GDM1 (cell line): Measurements from ENCODE around the gene UQCRC1.
A peak's percentile ranks its signal among the peaks of the same experiment; 100 is the strongest.

Experiments used
- DNase-seq: peaks from one replicate; lab custom pipeline; 2025; lab: John Stamatoyannopoulos, UW

UQCRC1 gene

DNA sequence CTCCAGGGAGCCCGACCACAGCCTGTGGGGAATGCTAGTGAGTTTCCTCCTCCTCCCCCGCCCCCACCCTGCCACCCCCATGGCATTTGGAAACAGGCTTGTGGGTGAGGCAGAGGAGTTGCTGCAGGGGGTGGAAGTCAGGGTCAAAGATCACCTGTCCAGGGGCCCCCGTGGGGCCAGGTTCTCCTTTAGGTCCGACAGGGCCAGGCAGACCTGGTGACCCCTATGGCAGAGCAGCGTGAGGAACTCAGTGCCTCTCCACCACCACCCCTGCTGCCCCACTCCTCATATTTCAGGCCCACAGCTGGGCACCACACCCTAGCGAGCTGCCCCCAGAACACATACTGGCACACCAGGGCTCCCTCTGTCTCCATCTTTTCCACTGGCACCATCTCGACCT, 36.9 kb downstream of the UQCRC1 start:
- DNase-seq = no peak

- DNase-seq = no peak
Observed at GRCh38 chr3:48571938-48572337, 37.5 kb downstream of the UQCRC1 start.

- no peak for DNase-seq
Observed at GRCh38 chr3:48569808-48570450, 39.5 kb downstream of the UQCRC1 start.

GRCh38 chr3:48569400-48569799, 40.0 kb downstream of the UQCRC1 start:
- DNase-seq = no peak

GRCh38 chr3:48568476-48568875, 41.0 kb downstream of the UQCRC1 start:
- no peak for DNase-seq

DNA sequence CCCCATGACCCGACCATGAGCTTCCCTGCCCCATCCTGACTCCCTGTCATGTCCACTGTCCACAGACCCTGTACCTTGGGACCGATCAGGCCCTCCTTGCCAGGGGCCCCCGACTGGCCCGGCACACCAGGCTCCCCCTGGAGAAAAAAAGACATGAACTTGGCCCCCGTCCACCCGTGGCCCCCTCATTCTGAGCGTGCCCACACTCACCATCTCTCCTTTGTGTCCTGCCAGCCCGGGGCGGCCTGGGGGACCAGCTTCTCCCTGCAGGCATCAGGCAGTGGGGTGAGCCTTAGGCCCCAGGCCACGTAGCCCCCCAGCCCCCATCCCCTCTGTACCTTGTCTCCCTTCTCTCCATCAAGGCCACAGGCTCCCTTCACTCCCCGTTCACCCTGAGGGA, 41.9 kb downstream of the UQCRC1 start:
- no peak for DNase-seq

- no peak for DNase-seq
Observed at GRCh38 chr3:48567090-48567489, 42.4 kb downstream of the UQCRC1 start.

DNA sequence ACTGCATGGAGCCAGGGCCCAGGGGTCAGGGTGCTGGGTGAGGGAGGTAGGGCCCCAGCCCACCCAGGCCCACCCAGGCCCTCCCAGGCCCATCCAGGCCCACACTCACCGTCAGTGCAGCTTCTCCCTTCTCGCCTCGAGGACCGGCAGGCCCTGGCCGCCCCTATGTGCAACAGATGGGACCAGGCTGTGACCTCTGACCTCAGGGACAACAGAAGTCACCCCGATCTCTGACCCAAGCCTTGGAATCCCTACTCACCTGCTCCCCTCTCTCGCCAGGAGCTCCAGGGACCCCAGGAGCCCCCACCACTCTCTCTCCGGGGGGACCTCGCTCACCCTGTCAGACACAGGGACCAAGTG, 43.1 kb downstream of the UQCRC1 start:
- no peak for DNase-seq

DNA sequence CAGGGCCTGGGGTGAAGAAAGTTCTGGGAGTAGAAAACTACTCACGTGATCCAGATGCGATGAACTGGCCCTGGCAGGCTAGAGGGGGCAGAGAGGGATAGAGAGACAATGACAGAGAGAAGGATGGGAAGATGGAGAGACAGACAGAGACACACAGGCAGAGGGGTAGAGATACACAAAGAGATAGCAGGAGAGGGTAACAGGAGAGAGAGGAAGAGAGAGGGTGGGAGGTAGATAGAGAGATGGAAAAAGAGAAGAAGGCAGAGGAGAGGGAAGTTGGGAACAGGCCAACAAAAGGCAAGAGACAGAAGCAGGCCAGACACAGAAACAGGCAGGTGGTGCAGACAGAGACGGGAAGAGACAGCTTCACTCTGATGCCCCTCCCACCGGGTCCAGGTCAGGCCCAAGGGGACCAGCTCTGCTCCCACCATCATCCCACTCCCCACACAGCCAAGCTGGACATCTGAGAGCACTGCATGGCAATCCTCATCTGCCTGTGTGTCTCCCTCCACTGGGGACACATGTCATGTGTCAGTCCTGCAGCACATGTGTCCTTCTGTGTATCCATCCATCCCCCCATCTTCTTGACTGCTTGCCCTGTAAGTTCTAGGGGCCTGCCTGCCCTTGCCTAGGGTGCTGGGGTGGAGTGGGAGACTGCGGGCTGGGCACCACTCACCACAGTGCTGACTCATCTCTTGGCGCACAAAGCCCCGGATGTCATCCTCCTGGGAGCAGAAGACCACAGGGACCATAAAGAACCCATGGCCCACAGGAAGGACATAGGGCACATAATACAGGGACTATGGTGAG, 43.6 kb downstream of the UQCRC1 start:
- peak; percentile 15 for DNase-seq

DNA sequence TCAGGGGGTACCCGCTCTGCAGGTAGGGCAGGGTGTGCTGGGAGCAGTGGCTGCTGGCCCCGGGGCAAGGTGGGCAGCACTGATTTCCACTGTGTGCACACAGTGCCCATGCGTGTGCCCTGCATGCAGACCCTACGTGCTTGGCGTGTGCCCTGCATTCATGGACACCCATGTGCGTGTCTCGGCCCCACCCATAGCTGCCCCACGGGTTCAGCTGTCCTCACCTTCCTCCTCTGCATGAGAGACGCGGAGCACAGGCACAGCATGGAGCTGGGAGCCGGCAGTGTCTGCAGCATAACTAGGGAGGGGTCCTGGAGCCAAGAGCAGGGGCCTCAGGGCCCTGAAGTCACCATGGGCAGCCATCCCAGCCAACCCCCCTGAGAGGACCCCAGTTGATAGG, 44.3 kb downstream of the UQCRC1 start:
- no peak for DNase-seq

GRCh38 chr3:48564667-48565066, 44.8 kb downstream of the UQCRC1 start:
- DNase-seq = no peak

DNA sequence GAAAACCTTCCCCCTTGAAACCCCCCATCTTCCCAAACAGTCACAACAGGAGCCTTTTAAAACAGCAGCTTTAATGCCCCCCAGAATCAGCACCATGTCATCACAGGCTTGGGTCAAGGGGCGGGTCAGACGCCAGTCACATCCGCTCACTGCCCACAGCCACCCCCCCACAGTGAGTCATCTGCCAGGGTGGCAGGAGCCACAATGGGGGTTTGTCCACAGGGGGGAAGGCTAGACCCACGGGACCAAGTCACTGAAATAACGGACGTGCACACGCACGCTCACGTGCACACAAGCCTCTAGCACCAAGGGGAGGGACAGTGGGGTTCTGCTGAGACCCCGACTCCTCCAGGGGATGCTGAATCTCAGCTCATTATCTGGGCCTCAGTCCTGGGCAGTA, 45.4 kb downstream of the UQCRC1 start:
- DNase-seq = peak; percentile 30

- no peak for DNase-seq
Observed at GRCh38 chr3:48563382-48563918, 46.0 kb downstream of the UQCRC1 start, which contains the start of gene UCN2. UCN2 (minus strand) TSS chr3:48563781; CDS start chr3:48563124, 657 bp downstream.

GRCh38 chr3:48562367-48563095, 46.9 kb downstream of the UQCRC1 start:
- no peak for DNase-seq

- DNase-seq = no peak
Observed at GRCh38 chr3:48561045-48561736, 48.3 kb downstream of the UQCRC1 start.

DNA sequence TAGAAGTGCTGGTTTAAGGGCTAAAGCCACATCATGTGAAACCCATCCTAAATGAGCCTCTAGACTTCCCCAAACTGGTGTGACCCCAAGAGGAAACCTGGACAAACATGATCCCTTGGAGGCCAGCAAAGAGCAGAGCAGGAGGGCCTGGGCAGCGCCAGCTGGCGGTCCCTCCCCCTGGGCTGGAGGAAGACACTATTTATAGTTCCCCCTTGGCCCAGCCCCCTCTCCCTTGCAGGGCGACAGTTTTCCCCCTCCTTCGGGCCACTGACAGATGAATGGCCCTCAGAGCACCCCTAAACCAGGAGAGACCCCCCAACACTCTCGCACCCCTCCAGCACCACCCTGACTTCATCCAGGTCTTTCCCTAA, 48.8 kb downstream of the UQCRC1 start:
- DNase-seq = peak; percentile 19

DNA sequence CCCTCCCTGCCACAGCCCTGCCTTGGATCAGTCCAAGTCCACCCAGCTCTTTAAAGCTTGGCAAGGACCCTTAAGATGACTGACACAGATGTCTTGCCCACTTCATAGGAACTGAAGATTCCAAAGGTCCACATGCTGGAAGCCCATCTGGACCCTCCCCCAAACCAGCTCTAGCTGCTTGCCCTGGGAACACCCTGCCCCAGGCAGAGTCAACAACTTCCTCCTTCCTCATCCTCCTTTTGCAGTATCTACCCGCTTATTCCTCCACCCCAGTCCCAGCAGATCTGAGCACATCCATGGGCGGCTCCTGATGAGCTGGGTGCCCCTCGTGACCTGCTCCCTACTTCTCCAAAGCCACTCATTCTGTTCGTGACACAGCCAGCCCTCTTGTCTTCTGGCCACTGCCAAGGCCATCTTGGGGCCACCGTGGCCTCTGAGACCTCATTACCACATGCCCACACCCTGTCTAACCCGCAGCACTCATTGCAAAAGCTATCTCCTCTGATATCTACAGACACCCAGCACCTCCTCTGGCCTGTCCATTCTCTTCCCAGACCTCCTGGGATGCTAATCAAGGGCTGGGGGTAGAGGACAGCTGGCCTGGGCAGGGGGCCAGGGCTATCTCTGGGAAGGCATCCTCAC, 50.8 kb downstream of the UQCRC1 start:
- DNase-seq = no peak

DNA sequence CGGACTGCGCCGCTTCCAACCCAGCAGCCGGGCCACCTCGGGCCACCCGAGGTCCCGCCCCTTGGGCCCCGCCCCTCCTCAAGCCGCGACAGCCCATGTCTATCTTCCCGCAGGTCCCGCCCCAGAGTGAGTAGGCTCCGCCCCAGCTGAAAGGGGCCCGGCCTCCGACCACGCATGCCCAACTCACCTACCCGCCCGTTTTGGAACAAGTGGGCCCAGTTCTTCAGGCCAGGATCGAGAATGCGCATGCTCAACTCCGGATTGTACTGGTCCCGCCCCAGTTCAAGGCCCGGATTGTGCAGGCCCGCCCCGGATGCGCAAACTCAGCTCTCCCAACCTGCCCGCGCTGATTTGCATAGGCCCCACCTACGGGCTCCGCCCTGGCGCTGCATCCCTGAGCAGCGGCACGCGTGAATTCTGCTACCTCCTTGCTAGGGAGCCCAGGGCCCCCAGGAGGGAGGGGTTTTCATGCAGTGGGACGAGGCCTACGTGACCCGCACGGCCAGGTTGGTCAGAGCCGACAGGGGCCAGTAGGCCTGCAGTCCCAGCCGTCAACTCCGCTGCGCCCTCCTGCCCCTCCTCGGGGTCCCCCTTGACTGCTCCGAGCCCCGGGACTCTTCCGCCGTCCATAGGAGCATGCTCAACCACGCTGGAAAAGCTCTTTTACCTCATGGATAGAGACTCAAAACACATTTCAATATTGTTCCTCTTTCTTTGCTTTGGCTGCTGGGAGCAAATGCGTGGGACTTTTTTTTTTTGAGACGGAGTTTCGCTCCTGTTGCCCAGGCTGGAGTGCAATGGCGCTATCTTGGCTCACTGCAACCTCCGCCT, 52.4 kb downstream of the UQCRC1 start, which contains the start of gene PFKFB4:
Gene PFKFB4, minus strand, starts transcription at position 8 of the 831 bp plus-strand sequence. CDS start 26 bp downstream, outside the sequence.
- DNase-seq = peak; percentile 99

DNA sequence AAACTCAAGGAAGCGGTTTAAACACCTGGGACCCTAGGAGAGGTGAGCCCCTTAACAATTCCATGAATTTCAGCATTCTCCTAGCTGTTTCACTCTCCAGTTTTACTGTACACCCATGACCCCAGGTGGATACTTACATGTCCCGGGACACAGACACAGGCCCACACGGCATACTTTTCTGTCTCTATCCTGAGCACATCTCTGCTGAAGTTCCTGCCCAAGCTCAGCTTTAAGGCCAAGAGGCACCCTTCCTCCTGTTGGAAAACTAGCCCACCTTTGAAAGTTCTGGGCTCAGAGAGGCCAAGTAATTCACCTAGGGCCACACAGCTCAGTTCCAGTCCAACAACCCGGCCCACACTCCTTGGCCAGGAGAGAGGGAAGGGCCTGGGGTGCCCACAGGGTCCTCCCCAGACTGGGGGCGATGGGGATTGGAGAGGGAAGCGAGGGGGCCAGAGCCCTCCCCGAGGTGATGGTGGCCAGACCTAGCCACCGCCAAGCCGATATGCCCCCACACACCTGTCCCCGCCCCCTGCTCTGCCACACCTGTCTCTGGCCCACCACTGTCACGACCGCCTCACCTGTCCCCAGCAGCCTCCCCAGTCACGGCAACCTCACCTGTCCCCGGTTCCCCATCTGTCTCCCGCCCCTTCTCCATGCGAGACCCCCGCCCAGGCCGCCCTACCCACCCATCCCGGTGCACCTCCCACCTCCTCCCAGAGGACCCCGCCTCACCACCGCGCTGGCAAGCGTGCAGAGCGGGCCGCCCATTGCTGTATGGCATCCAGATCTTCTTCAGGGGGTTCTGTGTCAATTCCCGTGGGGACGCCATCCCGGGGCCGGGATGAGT, 53.3 kb downstream of the UQCRC1 start:
- no peak for DNase-seq
